HL-60/S4 treated with phorbol 12-myristate 13-acetate at 8.2 ng/mL for 4 days and 3 days (cell line): ENCODE data around the gene NSF.
"Not testable (repeated sequence)": the region's sequence is repeated elsewhere in the genome, so short reads cannot be mapped to it uniquely, and the experiment has no call there.

Source experiments
- in situ Hi-C: fragments of 300-500 bp; cut with MboI; formaldehyde crosslinking; loops from 2 replicates; pipeline ENCODE4 v1.15.0; 2022; ENCODE audit warnings: low sequenced_read_pairs

The NSF gene

GRCh38 chr17:46590157-46591146 is at the start of gene NSF:
Gene NSF, plus strand, starts transcription at chr17:46590669. Its CDS starts 107 bp downstream, at chr17:46590776.
- in situ Hi-C loops: not testable (repeated sequence)

GRCh38 chr17:46548607-46549006 is 41.9 kb upstream of the NSF start:
- in situ Hi-C loops: not testable (repeated sequence)

- in situ Hi-C loops: not testable (repeated sequence)
These were observed 31.3 kb upstream of the NSF start for GRCh38 chr17:46559155-46559554.

- in situ Hi-C loops: not testable (repeated sequence)
These were observed 30.4 kb upstream of the NSF start for GRCh38 chr17:46560048-46560447.

GRCh38 chr17:46566284-46566683 is 24.2 kb upstream of the NSF start:
- in situ Hi-C loops: not testable (repeated sequence)

GRCh38 chr17:46566980-46567379 is 23.5 kb upstream of the NSF start:
- in situ Hi-C loops: not testable (repeated sequence)

GRCh38 chr17:46571796-46572195 is 18.7 kb upstream of the NSF start:
- in situ Hi-C loops: not testable (repeated sequence)

GRCh38 chr17:46579083-46580075 is 11.1 kb upstream of the NSF start, which contains the start of gene ARL17A:
Gene ARL17A, minus strand, starts transcription at chr17:46579691. Its CDS starts 3,369 bp downstream, at chr17:46576322.
- in situ Hi-C loops: not testable (repeated sequence)

- in situ Hi-C loops: not testable (repeated sequence)
These were observed 10.4 kb upstream of the NSF start for GRCh38 chr17:46580082-46580481.

- in situ Hi-C loops: not testable (repeated sequence)
These were observed 5.0 kb upstream of the NSF start for GRCh38 chr17:46585444-46585843.

- in situ Hi-C loops: not testable (repeated sequence)
These were observed 863 bp downstream of the NSF start for GRCh38 chr17:46591332-46591731.

- in situ Hi-C loops: not testable (repeated sequence)
These were observed 8.0 kb downstream of the NSF start for GRCh38 chr17:46598344-46598931.

GRCh38 chr17:46600767-46601166 is 10.3 kb downstream of the NSF start:
- in situ Hi-C loops: not testable (repeated sequence)

GRCh38 chr17:46603125-46603524 is 12.7 kb downstream of the NSF start:
- in situ Hi-C loops: not testable (repeated sequence)

- in situ Hi-C loops: not testable (repeated sequence)
These were observed 20.8 kb downstream of the NSF start for GRCh38 chr17:46611304-46611703.

GRCh38 chr17:46613876-46614275 is 23.4 kb downstream of the NSF start:
- in situ Hi-C loops: not testable (repeated sequence)

GRCh38 chr17:46617121-46617520 is 26.7 kb downstream of the NSF start:
- in situ Hi-C loops: not testable (repeated sequence)

- in situ Hi-C loops: not testable (repeated sequence)
These were observed 28.5 kb downstream of the NSF start for GRCh38 chr17:46618975-46619374.

- in situ Hi-C loops: not testable (repeated sequence)
These were observed 33.3 kb downstream of the NSF start for GRCh38 chr17:46623790-46624189.

GRCh38 chr17:46624726-46625125 is 34.3 kb downstream of the NSF start:
- in situ Hi-C loops: not testable (repeated sequence)

GRCh38 chr17:46627452-46627851 is 37.0 kb downstream of the NSF start:
- in situ Hi-C loops: not testable (repeated sequence)
